ENCODE data around the gene PEAK3. TPM values are rescaled to one million over a fixed set of nuclear protein-coding genes. Genes with fewer than 3 reads are reported as not detected.

The PEAK3 gene
- total RNA-seq, 1 donor from 2014 or later = 0.77 TPM

- no peak for DNase-seq
- Histone ChIP-seq H3K27ac (replicated peaks) (no peak within 1 kb of the TSS), H3K4me1 (peaks cover 61% of the 10 kb centered on the region), H3K4me3 (no peak within 1 kb of the TSS), H3K9me3 (replicated peaks) (no peaks in the 10 kb centered on the region), H3K36me3 (peaks cover 40% of the 10 kb centered on the region), H3K27me3 (ENCODE audit: low read depth) (peaks cover 53% of the 10 kb centered on the region)
- no peak for TF ChIP-seq CTCF (IDR thresholded peaks at IDR 0.05; ENCODE audit: borderline replicate concordance)
- intact Hi-C loops (cut with micrococcal nuclease) = no loop called here
Measured at GRCh38 chr19:2249010-2249866, 32.7 kb downstream of the PEAK3 start, which contains the start of gene AMH. AMH (plus strand) TSS chr19:2249323; CDS start chr19:2249333, 10 bp downstream.

GRCh38 chr19:2248136-2249009 lies 33.6 kb downstream of the PEAK3 start:
- Histone ChIP-seq H3K4me3 (no peak overlapping the region), H3K36me3 (peaks cover 48% of the 10 kb centered on the region), H3K27ac (replicated peaks) (no peak overlapping the region), H3K9me3 (replicated peaks) (no peaks in the 10 kb centered on the region), H3K27me3 (ENCODE audit: low read depth) (peaks cover 45% of the 10 kb centered on the region), H3K4me1 (peaks cover 57% of the 10 kb centered on the region)
- DNase-seq = no peak
- intact Hi-C loops (cut with micrococcal nuclease) = no loop called here
- no peak for TF ChIP-seq CTCF (IDR thresholded peaks at IDR 0.05; ENCODE audit: borderline replicate concordance)

- H3K27ac ChIP-seq (replicated peaks) = peak overlapping the region; percentile 48
- no peak for TF ChIP-seq CTCF (IDR thresholded peaks at IDR 0.05; ENCODE audit: borderline replicate concordance)
- H3K36me3 ChIP-seq = peaks cover 54% of the 10 kb centered on the region
- no peak overlapping the region for H3K4me3 ChIP-seq
- H3K27me3 ChIP-seq (ENCODE audit: low read depth) = peaks cover 37% of the 10 kb centered on the region
- no peaks in the 10 kb centered on the region for H3K9me3 ChIP-seq (replicated peaks)
- intact Hi-C loops (cut with micrococcal nuclease) = no loop called here
- no peak for DNase-seq
- peaks cover 56% of the 10 kb centered on the region for H3K4me1 ChIP-seq
Measured at GRCh38 chr19:2247433-2248101, 34.4 kb downstream of the PEAK3 start.

- intact Hi-C loops (cut with micrococcal nuclease) = no loop called here
- TF ChIP-seq CTCF (IDR thresholded peaks at IDR 0.05; ENCODE audit: borderline replicate concordance) = no peak
- peaks cover 54% of the 10 kb centered on the region for H3K36me3 ChIP-seq
- H3K27me3 ChIP-seq (ENCODE audit: low read depth) = peaks cover 30% of the 10 kb centered on the region
- DNase-seq = peak; percentile 62
- no peaks in the 10 kb centered on the region for H3K9me3 ChIP-seq (replicated peaks)
- H3K4me3 ChIP-seq = no peak overlapping the region
- H3K27ac ChIP-seq (replicated peaks) = peak overlapping the region; percentile 48
- H3K4me1 ChIP-seq = peaks cover 56% of the 10 kb centered on the region
Measured at GRCh38 chr19:2246801-2247361, 35.1 kb downstream of the PEAK3 start.

Data from left ventricle myocardium inferior (tissue), 1 donor.